ENCODE data around the gene ZBTB34.
"Not testable (repeated sequence)": the region's sequence is repeated elsewhere in the genome, so short reads cannot be mapped to it uniquely, and the experiment has no call there.

ZBTB34 gene, protein sequence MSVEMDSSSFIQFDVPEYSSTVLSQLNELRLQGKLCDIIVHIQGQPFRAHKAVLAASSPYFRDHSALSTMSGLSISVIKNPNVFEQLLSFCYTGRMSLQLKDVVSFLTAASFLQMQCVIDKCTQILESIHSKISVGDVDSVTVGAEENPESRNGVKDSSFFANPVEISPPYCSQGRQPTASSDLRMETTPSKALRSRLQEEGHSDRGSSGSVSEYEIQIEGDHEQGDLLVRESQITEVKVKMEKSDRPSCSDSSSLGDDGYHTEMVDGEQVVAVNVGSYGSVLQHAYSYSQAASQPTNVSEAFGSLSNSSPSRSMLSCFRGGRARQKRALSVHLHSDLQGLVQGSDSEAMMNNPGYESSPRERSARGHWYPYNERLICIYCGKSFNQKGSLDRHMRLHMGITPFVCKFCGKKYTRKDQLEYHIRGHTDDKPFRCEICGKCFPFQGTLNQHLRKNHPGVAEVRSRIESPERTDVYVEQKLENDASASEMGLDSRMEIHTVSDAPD

GRCh38 chr9:126860077-126860756, at the start of gene ZBTB34:
Gene ZBTB34, plus strand, starts transcription at chr9:126860639. Its CDS starts 18,761 bp downstream, at chr9:126879400.
- H3K9me3 ChIP-seq (ENCODE audit: control insufficient read depth, insufficient read depth, low read length) = no peaks in the 10 kb centered on the region
- H3K27me3 ChIP-seq (ENCODE audit: control insufficient read depth, low read length) = peaks cover 18% of the 10 kb centered on the region
- H3K4me1 ChIP-seq (ENCODE audit: control insufficient read depth, low read length) = peaks cover 34% of the 10 kb centered on the region
- H3F3A ChIP-seq (ENCODE audit: control insufficient read depth, insufficient read depth) = peaks cover 15% of the 10 kb centered on the region
- peaks cover 39% of the 10 kb centered on the region for H3K79me2 ChIP-seq (ENCODE audit: control insufficient read depth, low read length)
- TF ChIP-seq CTCF (IDR thresholded peaks at IDR 0.05; ENCODE audit: low read depth, low read length, poor library complexity, severe bottlenecking) (peak; percentile 99), EZH2phosphoT487 (IDR thresholded peaks at IDR 0.05; ENCODE audit: borderline replicate concordance, low read length) (no peak)
- peak within 1 kb of the TSS; percentile 83 for H3K4me3 ChIP-seq (ENCODE audit: low read length)
- H3K27ac ChIP-seq (ENCODE audit: low read depth, low read length) = peak within 1 kb of the TSS; percentile 71
- H3K9me2 ChIP-seq (replicated peaks; ENCODE audit: control insufficient read depth, low read length) = no peaks in the 10 kb centered on the region
- peak within 1 kb of the TSS; percentile 98 for H3K4me2 ChIP-seq (ENCODE audit: low read length)
- peaks cover 25% of the 10 kb centered on the region for H3K36me3 ChIP-seq (ENCODE audit: control insufficient read depth, low read length)
- peaks cover 4% of the 10 kb centered on the region; the same call in 1 of the 2 replicates for H4K20me1 ChIP-seq (ENCODE audit: control insufficient read depth, insufficient read depth, low read depth, low read length)

GRCh38 chr9:126813072-126813471, 47.4 kb upstream of the ZBTB34 start:
- Histone ChIP-seq H3K4me1 (ENCODE audit: control insufficient read depth, low read length) (peaks cover 43% of the 10 kb centered on the region), H3K4me3 (ENCODE audit: low read length) (no peak overlapping the region), H3K27ac (ENCODE audit: low read depth, low read length) (no peak overlapping the region), H3K4me2 (ENCODE audit: low read length) (no peak overlapping the region), H3K9me2 (replicated peaks; ENCODE audit: control insufficient read depth, low read length) (no peaks in the 10 kb centered on the region), H3K36me3 (ENCODE audit: control insufficient read depth, low read length) (peaks cover 72% of the 10 kb centered on the region), H4K20me1 (ENCODE audit: control insufficient read depth, insufficient read depth, low read depth, low read length) (no peaks in the 10 kb centered on the region), H3F3A (ENCODE audit: control insufficient read depth, insufficient read depth) (peaks cover 7% of the 10 kb centered on the region; the same call in 1 of the 2 replicates), H3K9me3 (ENCODE audit: control insufficient read depth, insufficient read depth, low read length) (peaks cover 3% of the 10 kb centered on the region; the same call in 1 of the 2 replicates), H3K79me2 (ENCODE audit: control insufficient read depth, low read length) (peaks cover 85% of the 10 kb centered on the region), H3K27me3 (ENCODE audit: control insufficient read depth, low read length) (no peaks in the 10 kb centered on the region)
- TF ChIP-seq EZH2phosphoT487 (IDR thresholded peaks at IDR 0.05; ENCODE audit: borderline replicate concordance, low read length) = no peak
- TF ChIP-seq CTCF (IDR thresholded peaks at IDR 0.05; ENCODE audit: low read depth, low read length, poor library complexity, severe bottlenecking) = no peak

DNA sequence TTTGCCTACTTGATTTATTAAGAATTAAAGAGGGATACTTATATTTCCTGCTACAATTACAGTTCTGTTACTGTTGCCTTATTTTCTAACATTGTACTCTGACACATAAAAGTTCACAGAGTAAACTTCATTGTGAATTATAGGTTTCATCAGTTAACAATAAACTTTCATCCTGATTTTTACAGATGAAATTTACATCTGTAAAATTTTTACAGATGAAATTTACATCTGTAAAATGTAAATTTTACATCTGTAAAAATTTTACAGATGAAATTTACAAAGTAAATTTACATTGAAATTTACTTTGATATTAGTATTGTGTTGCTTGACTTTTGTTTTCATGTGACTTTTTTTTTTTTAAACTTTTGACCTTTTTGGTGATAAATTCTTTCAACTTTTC, 46.3 kb upstream of the ZBTB34 start:
- Histone ChIP-seq H3F3A (ENCODE audit: control insufficient read depth, insufficient read depth) (peaks cover 7% of the 10 kb centered on the region; the same call in 1 of the 2 replicates), H3K4me1 (ENCODE audit: control insufficient read depth, low read length) (peaks cover 35% of the 10 kb centered on the region), H4K20me1 (ENCODE audit: control insufficient read depth, insufficient read depth, low read depth, low read length) (no peaks in the 10 kb centered on the region), H3K4me2 (ENCODE audit: low read length) (no peak overlapping the region), H3K4me3 (ENCODE audit: low read length) (no peak overlapping the region), H3K27ac (ENCODE audit: low read depth, low read length) (no peak overlapping the region), H3K9me2 (replicated peaks; ENCODE audit: control insufficient read depth, low read length) (no peaks in the 10 kb centered on the region), H3K27me3 (ENCODE audit: control insufficient read depth, low read length) (no peaks in the 10 kb centered on the region), H3K79me2 (ENCODE audit: control insufficient read depth, low read length) (peaks cover 84% of the 10 kb centered on the region), H3K9me3 (ENCODE audit: control insufficient read depth, insufficient read depth, low read length) (peaks cover 12% of the 10 kb centered on the region; the same call in 1 of the 2 replicates), H3K36me3 (ENCODE audit: control insufficient read depth, low read length) (peaks cover 75% of the 10 kb centered on the region)
- no peak for TF ChIP-seq CTCF (IDR thresholded peaks at IDR 0.05; ENCODE audit: low read depth, low read length, poor library complexity, severe bottlenecking)
- TF ChIP-seq EZH2phosphoT487 (IDR thresholded peaks at IDR 0.05; ENCODE audit: borderline replicate concordance, low read length) = no peak

DNA sequence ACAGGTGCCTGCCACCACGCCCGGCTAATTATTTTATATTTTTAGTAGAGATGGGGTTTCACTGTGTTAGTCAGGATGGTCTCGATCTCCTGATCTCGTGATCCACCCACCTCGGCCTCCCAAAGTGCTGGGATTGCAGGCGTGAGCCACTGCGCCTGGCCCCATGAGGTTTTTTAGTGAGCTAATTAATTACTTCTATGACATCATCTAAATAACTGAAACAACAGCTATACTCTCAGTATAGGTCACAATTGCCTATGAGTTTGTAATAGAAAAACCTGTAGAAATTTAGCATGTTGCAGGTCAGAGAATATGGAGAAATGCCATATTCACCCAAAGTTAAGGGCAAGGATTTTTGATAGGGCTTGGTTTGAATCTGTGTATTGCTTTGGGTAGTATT, 42.8 kb upstream of the ZBTB34 start:
- H3K9me2 ChIP-seq (replicated peaks; ENCODE audit: control insufficient read depth, low read length); H3F3A ChIP-seq (ENCODE audit: control insufficient read depth, insufficient read depth); H3K4me2 ChIP-seq (ENCODE audit: low read length); H3K27me3 ChIP-seq (ENCODE audit: control insufficient read depth, low read length); H3K27ac ChIP-seq (ENCODE audit: low read depth, low read length); H3K4me1 ChIP-seq (ENCODE audit: control insufficient read depth, low read length); H3K4me3 ChIP-seq (ENCODE audit: low read length); H4K20me1 ChIP-seq (ENCODE audit: control insufficient read depth, insufficient read depth, low read depth, low read length): not testable (repeated sequence)
- peaks cover 72% of the 10 kb centered on the region for H3K79me2 ChIP-seq (ENCODE audit: control insufficient read depth, low read length)
- peaks cover 63% of the 10 kb centered on the region for H3K36me3 ChIP-seq (ENCODE audit: control insufficient read depth, low read length)
- H3K9me3 ChIP-seq (ENCODE audit: control insufficient read depth, insufficient read depth, low read length) = peaks cover 22% of the 10 kb centered on the region; the same call in 1 of the 2 replicates

Measured in DOHH2 (cell line).